CD4-positive, CD25-positive, alpha-beta regulatory T cell (primary cell): ENCODE measurements around the gene NPR3. TPM values are rescaled to one million over a fixed set of nuclear protein-coding genes. Genes with fewer than 3 reads are reported as not detected.

ENCODE experiments used
- ATAC-seq, 2 donors: fragments of 150-1000 bp; cut with Tn5 transposase; one replicate each; pipeline ENCODE4 v1.10.0; 2021; ENCODE audit warnings: low read depth in 2 of 2, moderate number of reproducible peaks in 2 of 2, moderate library complexity in 1 of 2
- DNase-seq, 3 donors: peaks; one replicate each; pipeline versions ENCODE4 v3.0.0 to v3.0.0-alpha.2; 2012 to 2022; ENCODE audit warnings: mixed read lengths in 1 of 3
- H3K27ac ChIP-seq: one replicate; pipeline ENCODE4 v1.7.0; 2013; ENCODE audit warnings: mild to moderate bottlenecking, low read length; ENCODE audit not compliant: insufficient read depth, poor library complexity, severe bottlenecking
- H3K27me3 ChIP-seq: one replicate; pipeline ENCODE4 v1.7.0; 2013; ENCODE audit warnings: low read length; ENCODE audit not compliant: control insufficient read depth, insufficient read depth
- H3K36me3 ChIP-seq: one replicate; pipeline ENCODE4 v1.7.0; 2013; ENCODE audit warnings: mild to moderate bottlenecking, low read length, moderate library complexity; ENCODE audit not compliant: control insufficient read depth, insufficient read depth
- H3K4me1 ChIP-seq: 2 replicates; pipeline ENCODE4 v1.7.0; 2013; ENCODE audit warnings: mild to moderate bottlenecking, low read length; ENCODE audit not compliant: insufficient read depth, control insufficient read depth, poor library complexity, severe bottlenecking
- H3K4me3 ChIP-seq: one replicate; pipeline ENCODE4 v1.7.0; 2013; ENCODE audit warnings: low read depth, mild to moderate bottlenecking, low read length, moderate library complexity
- H3K9me3 ChIP-seq, 2 experiments: 1 replicate in 1 of 2; 2 replicates in 1 of 2; pipeline ENCODE4 v1.7.0; 2013; ENCODE audit warnings: low read length in 2 of 2, mild to moderate bottlenecking in 1 of 2, moderate library complexity in 1 of 2; ENCODE audit not compliant: control insufficient read depth in 2 of 2
- H3K27ac Mint-ChIP-seq, 3 donors: one replicate each; pipeline ENCODE4 v1.8.0; 2020 to 2022; ENCODE audit warnings: mild to moderate bottlenecking in 3 of 3, mixed read lengths in 3 of 3, moderate library complexity in 2 of 3
- H3K27me3 Mint-ChIP-seq: one replicate; pipeline ENCODE4 v1.8.0; 2022; ENCODE audit warnings: mild to moderate bottlenecking, mixed read lengths
- H3K36me3 Mint-ChIP-seq: one replicate; pipeline ENCODE4 v1.8.0; 2020; ENCODE audit warnings: mixed read lengths
- H3K4me1 Mint-ChIP-seq, 4 donors: one replicate each; pipeline ENCODE4 v1.8.0; 2020 to 2022; ENCODE audit warnings: mixed read lengths in 4 of 4, mild to moderate bottlenecking in 1 of 4
- H3K4me3 Mint-ChIP-seq, 4 donors: one replicate each; pipeline ENCODE4 v1.8.0; 2020 to 2022; ENCODE audit warnings: mild to moderate bottlenecking in 4 of 4, mixed read lengths in 4 of 4, moderate library complexity in 3 of 4
- H3K9me3 Mint-ChIP-seq, 7 donors: one replicate each; pipeline ENCODE4 v1.8.0; 2020 to 2022; ENCODE audit warnings: mixed read lengths in 7 of 7, mild to moderate bottlenecking in 3 of 7, moderate library complexity in 2 of 7
- polyA plus RNA-seq, 4 donors: library from polyadenylated mRNA; unstranded; fragments of 300-500 nt; fragmentation: Illumina TruSeq; gene quantifications; one replicate each; pipeline ENCODE4 v1.2.3, GENCODE V29; 2021
- total RNA-seq: library from RNA; stranded (reverse); gene quantifications from one replicate; pipeline ENCODE4 v1.2.3, GENCODE V29; 2022

The NPR3 gene
- total and polyA plus RNA-seq, 5 donors from 2014 or later: 2.4 TPM; not detected in 4

- ATAC-seq: no peak
- no peaks in the 10 kb centered on the region for H3K4me1 ChIP-seq
- H3K9me3 Mint-ChIP-seq: peaks cover 0 to 5% (median 0%) of the 10 kb centered on the region in 7 donors
- no peak overlapping the region for H3K4me3 ChIP-seq
- H3K36me3 ChIP-seq: no peaks in the 10 kb centered on the region
- no peak overlapping the region for H3K27ac Mint-ChIP-seq
- peaks cover 9% of the 10 kb centered on the region for H3K27me3 Mint-ChIP-seq
- no peak for DNase-seq
- no peak overlapping the region for H3K27ac ChIP-seq
- H3K4me1 Mint-ChIP-seq: no peaks in the 10 kb centered on the region
- H3K4me3 Mint-ChIP-seq: no peak overlapping the region
- H3K27me3 ChIP-seq: no peaks in the 10 kb centered on the region
- no peaks in the 10 kb centered on the region for H3K36me3 Mint-ChIP-seq
- H3K9me3 ChIP-seq: no peaks in the 10 kb centered on the region
Observed at GRCh38 chr5:32753765-32754164, 42.6 kb downstream of the NPR3 start.

GRCh38 chr5:32754284-32754683 lies 43.2 kb downstream of the NPR3 start:
- H3K4me3 Mint-ChIP-seq: no peak overlapping the region
- ATAC-seq (no peak), DNase-seq (no peak)
- Histone ChIP-seq H3K4me1 (no peaks in the 10 kb centered on the region), H3K36me3 (no peaks in the 10 kb centered on the region), H3K9me3 (no peaks in the 10 kb centered on the region), H3K27me3 (no peaks in the 10 kb centered on the region), H3K4me3 (no peak overlapping the region), H3K27ac (no peak overlapping the region)
- peaks cover 9% of the 10 kb centered on the region for H3K27me3 Mint-ChIP-seq
- H3K36me3 Mint-ChIP-seq: no peaks in the 10 kb centered on the region
- no peak overlapping the region for H3K27ac Mint-ChIP-seq
- peaks cover 0 to 5% (median 0%) of the 10 kb centered on the region in 7 donors for H3K9me3 Mint-ChIP-seq
- no peaks in the 10 kb centered on the region for H3K4me1 Mint-ChIP-seq

- no peaks in the 10 kb centered on the region for H3K9me3 ChIP-seq
- Mint-ChIP-seq H3K27ac (no peak overlapping the region), H3K27me3 (no peaks in the 10 kb centered on the region), H3K36me3 (no peaks in the 10 kb centered on the region), H3K9me3 (peaks cover 2 to 12% (median 4%) of the 10 kb centered on the region in 7 donors), H3K4me1 (no peaks in the 10 kb centered on the region), H3K4me3 (no peak overlapping the region)
- H3K36me3 ChIP-seq: no peaks in the 10 kb centered on the region
- H3K4me3 ChIP-seq: no peak overlapping the region
- no peak overlapping the region for H3K27ac ChIP-seq
- H3K27me3 ChIP-seq: no peaks in the 10 kb centered on the region
- DNase-seq: no peak
- ATAC-seq: no peak
- no peaks in the 10 kb centered on the region for H3K4me1 ChIP-seq
Observed at GRCh38 chr5:32760091-32760509, 49.0 kb downstream of the NPR3 start.

- no peak for ATAC-seq
- H3K27me3 ChIP-seq: no peaks in the 10 kb centered on the region
- H3K4me3 Mint-ChIP-seq: no peak overlapping the region
- H3K9me3 Mint-ChIP-seq: peaks cover 0 to 7% (median 3%) of the 10 kb centered on the region in 7 donors
- no peak overlapping the region for H3K27ac ChIP-seq
- H3K36me3 Mint-ChIP-seq: no peaks in the 10 kb centered on the region
- H3K4me3 ChIP-seq: no peak overlapping the region
- no peaks in the 10 kb centered on the region for H3K27me3 Mint-ChIP-seq
- H3K9me3 ChIP-seq: no peaks in the 10 kb centered on the region
- no peaks in the 10 kb centered on the region for H3K36me3 ChIP-seq
- no peaks in the 10 kb centered on the region for H3K4me1 Mint-ChIP-seq
- DNase-seq: no peak
- no peak overlapping the region for H3K27ac Mint-ChIP-seq
- H3K4me1 ChIP-seq: no peaks in the 10 kb centered on the region
Observed at GRCh38 chr5:32765266-32765665, 54.1 kb downstream of the NPR3 start.

GRCh38 chr5:32767948-32768467 lies 56.9 kb downstream of the NPR3 start:
- Mint-ChIP-seq H3K27me3 (no peaks in the 10 kb centered on the region), H3K4me3 (no peak overlapping the region), H3K4me1 (no peaks in the 10 kb centered on the region), H3K36me3 (no peaks in the 10 kb centered on the region), H3K9me3 (peaks cover 0 to 6% (median 0%) of the 10 kb centered on the region in 7 donors), H3K27ac (no peak overlapping the region)
- DNase-seq: no peak
- Histone ChIP-seq H3K27ac (no peak overlapping the region), H3K27me3 (no peaks in the 10 kb centered on the region), H3K4me3 (no peak overlapping the region), H3K36me3 (no peaks in the 10 kb centered on the region), H3K9me3 (no peaks in the 10 kb centered on the region), H3K4me1 (no peaks in the 10 kb centered on the region)
- no peak for ATAC-seq

GRCh38 chr5:32769711-32770110 lies 58.6 kb downstream of the NPR3 start:
- Mint-ChIP-seq H3K4me1 (no peaks in the 10 kb centered on the region), H3K27me3 (no peaks in the 10 kb centered on the region), H3K27ac (no peak overlapping the region), H3K9me3 (peaks cover 0 to 9% (median 0%) of the 10 kb centered on the region in 7 donors), H3K36me3 (no peaks in the 10 kb centered on the region), H3K4me3 (no peak overlapping the region)
- no peaks in the 10 kb centered on the region for H3K36me3 ChIP-seq
- no peak overlapping the region for H3K4me3 ChIP-seq
- ATAC-seq (no peak), DNase-seq (no peak)
- no peak overlapping the region for H3K27ac ChIP-seq
- no peaks in the 10 kb centered on the region for H3K4me1 ChIP-seq
- no peaks in the 10 kb centered on the region for H3K9me3 ChIP-seq
- H3K27me3 ChIP-seq: no peaks in the 10 kb centered on the region

GRCh38 chr5:32770444-32770843 lies 59.3 kb downstream of the NPR3 start:
- no peak overlapping the region for H3K4me3 ChIP-seq
- H3K27ac ChIP-seq: no peak overlapping the region
- Mint-ChIP-seq H3K27ac (no peak overlapping the region), H3K9me3 (peaks cover 0 to 9% (median 0%) of the 10 kb centered on the region in 7 donors), H3K4me3 (no peak overlapping the region), H3K4me1 (no peaks in the 10 kb centered on the region), H3K36me3 (no peaks in the 10 kb centered on the region), H3K27me3 (no peaks in the 10 kb centered on the region)
- DNase-seq (no peak), ATAC-seq (no peak)
- no peaks in the 10 kb centered on the region for H3K9me3 ChIP-seq
- H3K27me3 ChIP-seq: no peaks in the 10 kb centered on the region
- H3K36me3 ChIP-seq: no peaks in the 10 kb centered on the region
- H3K4me1 ChIP-seq: no peaks in the 10 kb centered on the region

GRCh38 chr5:32771037-32771436 lies 59.9 kb downstream of the NPR3 start:
- Mint-ChIP-seq H3K27ac (no peak overlapping the region), H3K4me1 (no peaks in the 10 kb centered on the region), H3K4me3 (no peak overlapping the region), H3K9me3 (peaks cover 0 to 9% (median 0%) of the 10 kb centered on the region in 7 donors), H3K27me3 (no peaks in the 10 kb centered on the region), H3K36me3 (no peaks in the 10 kb centered on the region)
- H3K27me3 ChIP-seq: no peaks in the 10 kb centered on the region
- ATAC-seq (no peak), DNase-seq (no peak)
- no peak overlapping the region for H3K4me3 ChIP-seq
- H3K9me3 ChIP-seq: no peaks in the 10 kb centered on the region
- no peak overlapping the region for H3K27ac ChIP-seq
- no peaks in the 10 kb centered on the region for H3K36me3 ChIP-seq
- no peaks in the 10 kb centered on the region for H3K4me1 ChIP-seq
